Fibroblast of lung (primary cell): ENCODE measurements around the gene PPP5C. TPM values are rescaled to one million over a fixed set of nuclear protein-coding genes. Genes with fewer than 3 reads are reported as not detected.

Experiments used
- DNase-seq, 2 donors: peaks; one replicate each; pipeline versions ENCODE4 v3.0.0 to v3.0.0-alpha.2; 2010; ENCODE audit warnings: low read depth in 2 of 2
- H2AFZ ChIP-seq: 2 replicates; pipeline ENCODE4 v1.5.1; 2012; ENCODE audit warnings: low read length, control low read depth, inconsistent platforms
- H3K27ac ChIP-seq: 2 replicates; pipeline ENCODE4 v1.5.1; 2011; ENCODE audit warnings: low read length, control low read depth; ENCODE audit not compliant: insufficient read depth
- H3K27me3 ChIP-seq: 2 replicates; pipeline ENCODE4 v1.5.1; 2011; ENCODE audit warnings: mild to moderate bottlenecking, low read length; ENCODE audit not compliant: control insufficient read depth, insufficient read depth
- H3K36me3 ChIP-seq: 2 replicates; pipeline ENCODE4 v1.5.1; 2011; ENCODE audit warnings: low read length; ENCODE audit not compliant: control insufficient read depth, insufficient read depth
- H3K4me1 ChIP-seq: 2 replicates; pipeline ENCODE4 v1.5.1; 2011; ENCODE audit warnings: low read length; ENCODE audit not compliant: control insufficient read depth, insufficient read depth; ENCODE audit errors: extremely low read depth
- H3K4me2 ChIP-seq: 2 replicates; pipeline ENCODE4 v1.5.1; 2011; ENCODE audit warnings: low read length, control low read depth; ENCODE audit not compliant: insufficient read depth; ENCODE audit errors: extremely low read depth
- H3K4me3 ChIP-seq, 4 experiments: fragments of 200-600 bp in 1 of 4; sonication (generic) in 1 of 4; replicated peaks in 1 of 4; 2 replicates each; pipeline ENCODE4 v1.5.1; 2011 to 2016; ENCODE audit warnings: low read length in 4 of 4, low read depth in 3 of 4, mild to moderate bottlenecking in 3 of 4, control low read depth in 2 of 4, inconsistent platforms in 1 of 4, mixed read lengths in 1 of 4; ENCODE audit not compliant: insufficient read depth in 1 of 4; ENCODE audit errors: control extremely low read depth in 1 of 4
- H3K79me2 ChIP-seq: 2 replicates; pipeline ENCODE4 v1.5.1; 2012; ENCODE audit warnings: mild to moderate bottlenecking, low read length, inconsistent platforms; ENCODE audit not compliant: control insufficient read depth, insufficient read depth
- H3K9ac ChIP-seq: 2 replicates; pipeline ENCODE4 v1.5.1; 2011; ENCODE audit warnings: mild to moderate bottlenecking, low read length, control low read depth; ENCODE audit not compliant: insufficient read depth
- H3K9me3 ChIP-seq: 2 replicates; pipeline ENCODE4 v1.5.1; 2012; ENCODE audit warnings: low read depth, low read length; ENCODE audit not compliant: control insufficient read depth, insufficient read depth
- H4K20me1 ChIP-seq: 2 replicates; pipeline ENCODE4 v1.5.1; 2011; ENCODE audit warnings: low read length; ENCODE audit not compliant: control insufficient read depth, insufficient read depth; ENCODE audit errors: extremely low read depth
- EZH2 ChIP-seq: IDR thresholded peaks from 2 replicates; pipeline ENCODE4 v1.5.1; 2012; ENCODE audit warnings: low read length, control low read depth, mild to moderate bottlenecking; ENCODE audit errors: missing control alignments
- polyA plus RNA-seq, 2 donors: library from polyadenylated mRNA; depleted of rRNA in 1 of 2; stranded (reverse) in 1 of 2; unstranded in 1 of 2; fragments of >200 nt; gene quantifications; 2 replicates each; pipeline ENCODE4 v1.2.1, GENCODE V29; 2011 to 2012; ENCODE audit warnings: missing spikeins in 1 of 2
- total RNA-seq: library from RNA; depleted of rRNA; stranded (reverse); fragments of >200 nt; gene quantifications from 2 replicates; pipeline ENCODE4 v1.2.1, GENCODE V29; 2014
- TF ChIP-seq, protein P1 (sequence below), 2 donors: IDR thresholded peaks in 1 of 2; conservative IDR thresholded peaks in 1 of 2; 1 replicate in 1 of 2; 2 replicates in 1 of 2; pipeline ENCODE4 v1.5.1; 2011 to 2012; ENCODE audit warnings: low read length in 2 of 2, control low read depth in 1 of 2, inconsistent platforms in 1 of 2, low read depth in 1 of 2, mild to moderate bottlenecking in 1 of 2

PPP5C gene
- total and polyA plus RNA-seq, 2 donors (not counting 1 experiment from before 2014, with no cell fraction given) = 46.9 to 94.1 TPM

DNA sequence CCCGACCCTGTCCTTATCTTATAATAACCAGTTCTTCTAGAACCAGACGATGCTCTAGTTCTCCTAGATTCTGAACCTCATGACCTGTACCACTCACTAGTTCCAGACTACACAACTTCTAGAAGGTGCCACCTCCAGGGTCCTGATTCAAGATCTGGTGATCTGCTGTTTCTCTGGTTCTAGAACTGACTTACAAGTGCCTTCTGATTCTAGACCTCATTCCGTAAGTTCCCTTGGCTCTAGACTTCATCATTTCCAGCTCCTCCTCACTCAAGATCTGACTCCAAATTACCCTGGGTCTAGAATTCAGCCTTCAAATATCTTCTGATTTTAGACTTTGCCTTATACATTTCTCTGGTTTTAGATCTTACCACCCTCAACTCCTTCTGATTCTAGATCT is 5.0 kb upstream of the PPP5C start:
- Histone ChIP-seq H3K4me2 (no peak overlapping the region), H3K27ac (no peak overlapping the region), H3K79me2 (peaks cover under 1% of the 10 kb centered on the region), H3K36me3 (no peaks in the 10 kb centered on the region), H2AFZ (no peak overlapping the region), H4K20me1 (no peaks in the 10 kb centered on the region), H3K27me3 (no peaks in the 10 kb centered on the region), H3K9me3 (no peaks in the 10 kb centered on the region), H3K4me3 (no peak overlapping the region), H3K4me1 (peaks cover 2% of the 10 kb centered on the region), H3K9ac (no peak overlapping the region)
- no peak for DNase-seq
- TF ChIP-seq EZH2 = no peak
- TF ChIP-seq, protein P1, sequence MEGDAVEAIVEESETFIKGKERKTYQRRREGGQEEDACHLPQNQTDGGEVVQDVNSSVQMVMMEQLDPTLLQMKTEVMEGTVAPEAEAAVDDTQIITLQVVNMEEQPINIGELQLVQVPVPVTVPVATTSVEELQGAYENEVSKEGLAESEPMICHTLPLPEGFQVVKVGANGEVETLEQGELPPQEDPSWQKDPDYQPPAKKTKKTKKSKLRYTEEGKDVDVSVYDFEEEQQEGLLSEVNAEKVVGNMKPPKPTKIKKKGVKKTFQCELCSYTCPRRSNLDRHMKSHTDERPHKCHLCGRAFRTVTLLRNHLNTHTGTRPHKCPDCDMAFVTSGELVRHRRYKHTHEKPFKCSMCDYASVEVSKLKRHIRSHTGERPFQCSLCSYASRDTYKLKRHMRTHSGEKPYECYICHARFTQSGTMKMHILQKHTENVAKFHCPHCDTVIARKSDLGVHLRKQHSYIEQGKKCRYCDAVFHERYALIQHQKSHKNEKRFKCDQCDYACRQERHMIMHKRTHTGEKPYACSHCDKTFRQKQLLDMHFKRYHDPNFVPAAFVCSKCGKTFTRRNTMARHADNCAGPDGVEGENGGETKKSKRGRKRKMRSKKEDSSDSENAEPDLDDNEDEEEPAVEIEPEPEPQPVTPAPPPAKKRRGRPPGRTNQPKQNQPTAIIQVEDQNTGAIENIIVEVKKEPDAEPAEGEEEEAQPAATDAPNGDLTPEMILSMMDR (conservative IDR thresholded peaks at IDR 0.05 in 1 of 2, IDR thresholded peaks at IDR 0.05 in 1 of 2; ENCODE audit: low read depth in 1 of 2, low read length in 2 of 2) = no peak

DNA sequence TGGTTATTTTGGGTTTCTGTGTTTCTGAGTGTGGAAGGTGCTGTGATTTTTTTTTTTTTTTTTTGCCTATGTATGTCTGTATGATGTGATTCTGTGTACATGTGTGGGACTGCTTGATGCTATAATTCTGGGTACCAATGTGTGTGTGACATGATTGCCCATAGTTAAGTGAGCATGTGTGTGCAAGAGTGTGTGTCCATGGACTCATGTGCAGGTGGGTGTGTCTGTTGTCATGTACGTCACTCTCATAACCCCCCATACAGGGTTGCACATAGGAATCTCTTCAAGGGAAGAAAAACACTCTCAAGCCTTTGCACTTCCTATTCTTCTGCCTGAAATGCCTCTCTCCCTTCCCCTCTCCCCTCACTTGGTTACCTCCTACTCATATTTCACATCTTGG is 2.5 kb upstream of the PPP5C start:
- Histone ChIP-seq H3K4me3 (no peak overlapping the region), H4K20me1 (no peaks in the 10 kb centered on the region), H3K27ac (no peak overlapping the region), H2AFZ (no peak overlapping the region), H3K9ac (no peak overlapping the region), H3K4me2 (no peak overlapping the region), H3K9me3 (no peaks in the 10 kb centered on the region), H3K4me1 (peaks cover 8% of the 10 kb centered on the region), H3K79me2 (peaks cover 25% of the 10 kb centered on the region), H3K36me3 (no peaks in the 10 kb centered on the region), H3K27me3 (no peaks in the 10 kb centered on the region)
- TF ChIP-seq, protein P1 (conservative IDR thresholded peaks at IDR 0.05 in 1 of 2, IDR thresholded peaks at IDR 0.05 in 1 of 2; ENCODE audit: low read depth in 1 of 2, low read length in 2 of 2) = no peak
- TF ChIP-seq EZH2 = no peak
- DNase-seq = no peak

DNA sequence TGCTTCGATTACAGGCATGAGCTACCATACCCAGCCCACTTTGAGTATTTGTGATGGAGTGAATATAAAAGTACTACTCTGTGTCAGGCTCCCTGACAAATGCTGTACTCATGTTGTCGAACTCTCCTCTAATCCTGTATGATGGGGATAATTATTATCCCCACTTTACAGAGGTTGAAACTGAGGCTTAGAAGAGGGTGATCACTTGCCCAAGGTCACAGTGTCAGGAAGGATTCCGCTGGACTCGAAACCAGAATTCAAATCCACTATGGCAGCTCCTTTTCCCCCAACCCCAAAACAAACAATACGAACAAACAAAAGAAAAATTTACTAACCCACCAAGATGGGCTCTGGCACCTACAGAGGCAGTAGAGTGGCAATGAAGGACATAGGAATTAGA is 1.7 kb upstream of the PPP5C start:
- no peak for DNase-seq
- H4K20me1 ChIP-seq = no peaks in the 10 kb centered on the region
- H3K9me3 ChIP-seq = no peaks in the 10 kb centered on the region
- H3K27ac ChIP-seq = no peak overlapping the region
- H3K27me3 ChIP-seq = no peaks in the 10 kb centered on the region
- TF ChIP-seq, protein P1 (conservative IDR thresholded peaks at IDR 0.05 in 1 of 2, IDR thresholded peaks at IDR 0.05 in 1 of 2; ENCODE audit: low read depth in 1 of 2, low read length in 2 of 2) = no peak
- TF ChIP-seq EZH2 = no peak
- H3K4me3 ChIP-seq = no peak overlapping the region
- H3K4me1 ChIP-seq = peaks cover 11% of the 10 kb centered on the region
- no peak overlapping the region for H3K9ac ChIP-seq
- no peaks in the 10 kb centered on the region for H3K36me3 ChIP-seq
- H2AFZ ChIP-seq = no peak overlapping the region
- H3K79me2 ChIP-seq = peaks cover 32% of the 10 kb centered on the region
- H3K4me2 ChIP-seq = no peak overlapping the region
